NCI-H748 (cell line): ENCODE measurements around the gene HMBS.
A peak's percentile ranks its signal among the peaks of the same experiment; 100 is the strongest.
"Not testable (repeated sequence)": the region's sequence is repeated elsewhere in the genome, so short reads cannot be mapped to it uniquely, and the experiment has no call there.

Experiments used
- DNase-seq: peaks from one replicate; lab custom pipeline; 2025; ENCODE audit not compliant: unreplicated experiment; lab: John Stamatoyannopoulos, UW

The HMBS gene

DNA sequence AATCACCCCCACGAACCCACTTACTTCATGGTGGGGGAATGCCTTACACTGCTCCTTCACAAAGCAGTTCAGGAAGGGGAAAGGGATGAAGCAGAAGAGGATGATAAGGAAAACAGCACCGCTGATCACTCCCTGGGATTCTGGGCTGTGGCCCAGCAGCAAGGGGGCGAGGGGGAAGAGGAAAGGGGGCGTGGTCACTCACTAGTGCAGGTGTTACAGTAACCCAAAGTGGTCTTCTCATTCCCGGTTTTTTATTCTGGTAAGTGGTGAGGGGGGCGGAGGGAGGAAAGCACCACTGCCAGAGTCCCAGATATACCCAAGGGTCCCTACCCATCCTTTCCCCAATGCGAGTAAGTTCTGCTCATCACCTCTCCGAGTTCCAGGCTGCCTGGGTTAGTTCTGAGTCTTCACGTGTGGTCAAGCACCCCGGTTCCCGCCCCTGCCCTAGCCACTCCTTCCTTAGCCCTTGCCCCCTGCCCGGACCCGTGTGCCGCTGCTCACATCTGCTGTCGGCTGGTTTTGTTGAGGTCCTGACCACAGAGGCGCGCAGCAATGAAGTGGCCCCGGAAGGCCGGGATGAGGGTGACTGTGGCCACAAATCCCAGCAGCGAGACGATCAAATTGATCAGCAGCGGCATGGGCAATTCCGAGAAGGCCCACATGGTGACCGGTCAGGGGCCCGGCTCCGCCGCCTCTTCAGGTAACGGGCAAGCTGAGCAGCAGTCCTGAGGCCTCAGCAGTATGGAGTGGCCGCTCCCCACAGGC lies 16.5 kb downstream of the HMBS start:
- DNase-seq: peak; percentile 49

GRCh38 chr11:119101759-119102423 lies 17.2 kb downstream of the HMBS start, which contains the start of gene DPAGT1:
Gene DPAGT1 (minus strand): TSS chr11:119101853. CDS start chr11:119101655, 198 bp downstream.
- peak; percentile 96 for DNase-seq

DNA sequence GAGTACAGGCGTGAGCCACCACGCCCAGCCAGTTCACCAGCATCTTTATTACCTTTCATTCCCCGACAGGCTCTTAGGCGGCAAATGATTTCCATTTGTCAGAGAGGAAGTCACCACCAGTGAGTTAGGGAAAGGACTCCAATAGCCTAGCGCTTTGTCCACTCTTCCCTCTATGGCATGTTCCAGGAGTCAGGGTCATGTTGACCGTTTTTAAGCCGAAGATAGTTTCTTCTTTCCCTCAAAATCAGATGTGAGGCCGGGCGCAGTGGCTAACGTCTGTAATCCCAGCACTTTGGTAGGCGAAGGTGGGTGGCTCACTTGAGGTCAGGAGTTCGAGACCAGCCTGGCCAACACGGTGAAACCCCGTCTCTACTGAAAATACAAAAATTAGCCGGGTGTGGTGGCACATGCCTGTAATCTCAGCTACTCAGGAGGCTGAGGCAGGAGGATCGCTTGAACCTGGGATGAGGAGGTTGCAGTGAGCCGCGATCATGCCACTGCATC lies 18.5 kb downstream of the HMBS start:
- not testable (repeated sequence) for DNase-seq

DNA sequence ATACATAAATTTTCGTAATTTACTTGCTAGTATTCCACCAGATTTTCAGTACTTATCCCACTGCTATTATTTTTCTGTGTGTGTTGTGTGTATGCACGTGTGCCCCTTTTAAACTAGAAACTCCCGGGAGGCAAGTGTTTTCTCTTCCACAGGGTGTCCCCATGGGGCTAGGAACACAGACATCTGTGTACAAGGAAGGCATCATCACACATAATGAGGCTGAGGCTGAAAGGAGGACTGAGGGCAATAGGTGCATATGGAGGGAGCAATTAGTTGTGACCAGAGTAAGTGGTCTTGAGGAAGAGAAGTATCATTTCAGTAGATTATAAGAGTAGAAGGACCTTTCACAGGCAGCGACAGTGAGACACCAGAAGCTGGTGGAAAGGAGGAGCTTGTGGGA lies 19.1 kb downstream of the HMBS start:
- no peak for DNase-seq

GRCh38 chr11:119106564-119107537 lies 22.2 kb downstream of the HMBS start, which contains the start of gene C2CD2L:
Gene C2CD2L (plus strand): TSS chr11:119107344. CDS start chr11:119107742, 398 bp downstream.
- peak; percentile 89 for DNase-seq

DNA sequence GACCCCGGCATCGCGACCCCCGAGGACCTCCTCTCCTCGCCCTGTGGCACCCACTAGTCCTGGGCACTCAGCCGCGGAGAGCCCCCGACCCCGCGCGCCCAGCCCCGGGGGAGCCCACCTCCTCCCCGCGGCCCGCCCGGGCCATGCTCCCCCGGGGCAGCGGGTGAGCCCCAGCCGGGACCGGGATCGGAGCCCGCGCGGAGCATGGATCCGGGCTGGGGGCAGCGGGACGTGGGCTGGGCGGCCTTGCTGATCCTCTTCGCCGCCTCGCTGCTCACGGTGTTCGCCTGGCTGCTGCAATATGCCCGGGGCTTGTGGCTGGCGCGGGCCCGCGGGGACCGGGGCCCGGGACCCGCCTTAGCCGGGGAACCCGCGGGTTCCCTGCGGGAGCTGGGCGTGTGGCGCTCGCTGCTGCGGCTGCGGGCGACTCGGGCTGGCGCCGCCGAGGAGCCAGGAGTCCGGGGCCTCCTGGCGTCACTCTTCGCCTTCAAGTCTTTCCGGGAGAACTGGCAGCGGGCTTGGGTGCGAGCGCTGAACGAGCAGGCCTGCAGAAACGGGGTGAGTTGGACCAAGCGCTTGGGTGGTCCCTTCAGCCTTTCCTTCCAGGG lies 23.0 kb downstream of the HMBS start:
- peak; percentile 16 for DNase-seq

GRCh38 chr11:119108146-119108856 lies 23.6 kb downstream of the HMBS start:
- DNase-seq: peak; percentile 52

GRCh38 chr11:119108857-119109221 lies 24.2 kb downstream of the HMBS start:
- no peak for DNase-seq

DNA sequence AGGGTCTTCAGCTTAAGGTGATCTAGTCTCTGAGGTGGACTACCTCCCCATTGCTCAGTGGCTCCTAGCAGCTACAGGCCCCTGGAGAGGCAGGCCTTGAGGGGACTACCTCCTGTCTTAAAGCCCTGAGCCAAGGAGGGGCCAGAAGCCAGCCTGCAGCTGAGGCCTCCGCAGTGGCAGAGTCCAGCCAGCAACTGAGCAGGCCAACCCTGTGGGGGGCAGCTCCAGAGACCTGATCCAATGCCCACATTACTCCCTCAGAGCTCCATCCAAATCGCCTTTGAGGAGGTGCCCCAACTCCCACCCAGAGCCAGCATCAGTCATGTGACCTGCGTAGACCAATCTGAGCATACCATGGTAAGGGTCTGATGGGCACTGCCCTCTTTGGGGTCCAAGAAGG lies 25.2 kb downstream of the HMBS start:
- DNase-seq: no peak

- no peak for DNase-seq
These were observed 25.8 kb downstream of the HMBS start for GRCh38 chr11:119110439-119110838.

DNA sequence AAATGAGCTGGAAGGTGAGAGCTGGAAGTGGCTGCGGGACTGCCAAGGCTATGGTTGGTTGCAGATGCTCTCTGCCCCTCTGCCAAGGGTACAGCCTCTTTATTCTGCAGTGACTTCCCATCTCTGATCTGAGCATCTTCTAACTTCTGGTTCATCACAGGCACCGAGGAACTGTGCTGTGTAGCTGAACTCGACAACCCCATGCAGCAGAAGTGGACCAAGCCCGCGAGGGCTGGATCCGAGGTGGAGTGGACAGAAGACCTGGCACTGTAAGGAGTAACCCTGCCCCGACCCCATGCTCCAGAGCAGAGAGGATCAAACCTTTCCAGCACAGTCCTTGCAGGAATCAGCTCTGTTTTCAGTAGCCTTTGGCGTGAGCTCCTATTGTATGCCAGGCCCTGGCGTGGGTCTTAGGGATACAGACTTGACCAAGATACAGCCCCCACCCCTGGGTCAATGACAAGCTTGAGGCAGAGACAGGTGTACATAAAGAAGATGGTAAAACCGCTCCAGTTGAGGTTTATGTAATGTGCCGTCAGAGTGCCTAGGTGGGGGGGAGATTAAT lies 26.8 kb downstream of the HMBS start:
- DNase-seq: no peak

GRCh38 chr11:119112314-119113020 lies 27.8 kb downstream of the HMBS start:
- no peak for DNase-seq

DNA sequence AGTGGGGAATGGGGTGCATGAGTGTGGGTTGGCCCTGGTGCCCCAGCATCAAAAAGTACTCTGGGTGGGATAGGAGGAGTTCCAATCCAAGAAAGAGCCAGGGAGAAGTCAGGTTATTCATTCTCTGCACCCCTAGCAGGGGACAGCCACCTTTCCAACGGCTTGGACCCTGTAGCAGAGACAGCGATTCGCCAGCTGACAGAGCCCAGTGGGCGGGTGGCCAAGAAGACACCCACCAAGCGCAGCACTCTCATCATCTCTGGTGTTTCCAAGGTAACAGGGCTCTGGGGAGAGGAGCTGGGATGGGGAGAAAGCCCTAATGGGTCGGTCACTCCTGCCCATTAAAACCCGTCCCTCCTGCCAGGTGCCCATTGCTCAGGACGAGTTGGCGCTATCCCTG lies 29.0 kb downstream of the HMBS start:
- no peak for DNase-seq

DNA sequence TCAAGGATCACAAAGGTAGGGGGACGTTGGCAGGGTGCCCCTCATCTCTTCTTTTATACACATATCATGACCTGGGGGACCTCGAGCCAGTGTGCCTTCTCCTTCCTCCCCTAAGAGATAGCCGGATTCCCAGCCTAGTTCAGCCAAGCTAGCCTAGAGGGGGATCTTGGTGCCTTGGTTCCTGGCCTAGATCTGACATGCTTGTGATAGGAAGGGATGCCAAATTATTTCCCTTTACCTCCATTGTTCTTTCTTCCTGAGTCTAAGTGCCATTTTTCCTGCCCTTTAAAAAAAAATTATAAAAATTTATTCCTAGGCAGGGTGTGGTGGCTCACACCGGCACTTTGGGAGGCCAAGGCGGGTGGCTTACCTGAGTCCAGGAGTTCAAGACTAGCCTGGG lies 29.7 kb downstream of the HMBS start:
- no peak for DNase-seq

- no peak for DNase-seq
These were observed 31.0 kb downstream of the HMBS start for GRCh38 chr11:119115484-119116234.

DNA sequence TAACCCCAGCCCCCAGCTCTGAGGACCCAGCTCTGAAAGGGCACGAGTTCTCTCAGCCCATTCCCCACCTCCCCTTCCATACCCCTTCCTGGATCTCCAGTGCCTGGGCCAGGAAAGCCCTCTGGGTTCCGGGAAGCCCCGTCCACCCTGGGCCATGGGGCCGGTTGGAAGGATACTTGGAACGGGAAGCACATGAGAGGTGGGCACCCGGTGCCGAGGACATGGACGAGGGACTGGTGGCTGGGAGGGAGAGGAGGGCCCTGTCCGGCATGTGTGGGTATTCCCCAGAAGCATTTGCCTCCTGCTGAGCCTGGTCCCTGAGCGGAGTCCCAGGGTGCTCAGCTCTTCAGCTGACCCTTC lies 31.5 kb downstream of the HMBS start:
- DNase-seq: no peak

GRCh38 chr11:119116601-119117000 lies 31.9 kb downstream of the HMBS start:
- DNase-seq: no peak

DNA sequence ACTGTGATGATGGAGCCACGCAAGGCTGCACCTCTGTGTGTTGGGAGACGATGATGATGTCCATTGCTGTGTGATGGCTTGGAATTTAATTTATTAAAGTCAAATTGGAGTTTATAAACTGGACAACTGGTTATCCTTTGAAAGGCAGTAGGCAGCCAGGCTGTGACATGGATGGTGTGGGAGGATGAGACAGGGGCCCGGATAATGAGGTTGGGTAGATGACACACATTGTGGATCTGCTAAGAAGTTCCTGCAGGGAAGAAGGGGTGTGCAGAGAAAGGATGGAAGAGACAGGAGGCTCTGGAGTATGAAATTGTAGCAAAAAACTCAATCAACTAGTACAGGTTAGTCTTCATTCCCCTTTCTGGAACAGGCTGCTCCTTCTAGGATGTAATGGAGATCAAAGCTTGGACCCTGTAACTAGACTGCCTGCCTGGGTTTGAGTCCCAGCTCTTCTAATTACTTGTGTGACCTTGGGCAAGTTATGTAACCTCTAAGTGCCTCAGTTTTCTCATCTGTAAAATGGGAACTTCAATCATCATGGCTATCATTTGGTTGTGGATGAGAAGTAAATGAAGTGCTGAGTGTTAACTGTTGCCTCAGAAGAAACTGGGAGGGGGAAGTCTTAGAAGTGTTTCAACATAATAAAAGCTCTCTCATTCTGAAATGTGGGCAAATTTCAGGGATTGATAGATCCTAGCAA lies 32.5 kb downstream of the HMBS start:
- no peak for DNase-seq
